ENCODE results near the gene CCDC74B.
"Not testable (repeated sequence)": the region's sequence is repeated elsewhere in the genome, so short reads cannot be mapped to it uniquely, and the experiment has no call there.

DNA sequence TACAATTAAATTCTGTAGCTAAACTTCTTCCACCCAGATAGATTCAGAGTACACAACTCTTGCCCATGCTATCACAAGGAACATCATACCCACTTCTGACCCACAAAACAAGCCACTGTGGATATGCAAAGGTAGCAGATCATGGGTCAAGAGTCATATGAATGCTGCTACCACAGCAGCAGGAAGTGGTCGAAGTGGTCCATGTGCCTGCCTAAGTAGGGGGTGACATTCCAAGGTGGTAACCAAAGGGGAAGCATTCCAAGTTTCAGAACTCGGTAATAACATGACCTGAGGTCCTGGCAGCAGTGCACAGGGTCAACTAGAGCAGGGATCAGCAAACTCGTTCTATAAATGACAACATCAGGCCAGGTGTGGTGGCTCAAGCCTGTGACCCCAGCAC lies 47.5 kb upstream of the CCDC74B start:
- TF ChIP-seq, protein P1, sequence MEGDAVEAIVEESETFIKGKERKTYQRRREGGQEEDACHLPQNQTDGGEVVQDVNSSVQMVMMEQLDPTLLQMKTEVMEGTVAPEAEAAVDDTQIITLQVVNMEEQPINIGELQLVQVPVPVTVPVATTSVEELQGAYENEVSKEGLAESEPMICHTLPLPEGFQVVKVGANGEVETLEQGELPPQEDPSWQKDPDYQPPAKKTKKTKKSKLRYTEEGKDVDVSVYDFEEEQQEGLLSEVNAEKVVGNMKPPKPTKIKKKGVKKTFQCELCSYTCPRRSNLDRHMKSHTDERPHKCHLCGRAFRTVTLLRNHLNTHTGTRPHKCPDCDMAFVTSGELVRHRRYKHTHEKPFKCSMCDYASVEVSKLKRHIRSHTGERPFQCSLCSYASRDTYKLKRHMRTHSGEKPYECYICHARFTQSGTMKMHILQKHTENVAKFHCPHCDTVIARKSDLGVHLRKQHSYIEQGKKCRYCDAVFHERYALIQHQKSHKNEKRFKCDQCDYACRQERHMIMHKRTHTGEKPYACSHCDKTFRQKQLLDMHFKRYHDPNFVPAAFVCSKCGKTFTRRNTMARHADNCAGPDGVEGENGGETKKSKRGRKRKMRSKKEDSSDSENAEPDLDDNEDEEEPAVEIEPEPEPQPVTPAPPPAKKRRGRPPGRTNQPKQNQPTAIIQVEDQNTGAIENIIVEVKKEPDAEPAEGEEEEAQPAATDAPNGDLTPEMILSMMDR (IDR thresholded peaks at IDR 0.05) = not testable (repeated sequence)
- not testable (repeated sequence) for TF ChIP-seq POLR2AphosphoS5 (IDR thresholded peaks at IDR 0.05)
